HAP-1 (cell line): Measurements from ENCODE around the gene UROD.
"Not testable (repeated sequence)": the region's sequence is repeated elsewhere in the genome, so short reads cannot be mapped to it uniquely, and the experiment has no call there.

Experiments
- DNase-seq, 2 experiments: peaks; one replicate each; pipeline ENCODE4 v3.0.0-alpha.2; 2016 to 2020; ENCODE audit warnings: low spot score in 2 of 2
- H3K27me3 ChIP-seq: fragments of 250-450 bp; sonication (Bioruptor Pico); 2 replicates; pipeline ENCODE4 v1.5.1; 2020; ENCODE audit warnings: low read depth, mild to moderate bottlenecking, moderate library complexity
- H3K36me3 ChIP-seq: fragments of 250-450 bp; sonication (Bioruptor Pico); replicated peaks from 2 replicates; pipeline ENCODE4 v1.5.1; 2020; ENCODE audit warnings: mild to moderate bottlenecking
- H3K4me1 ChIP-seq: fragments of 250-450 bp; sonication (Bioruptor Pico); 2 replicates; pipeline ENCODE4 v1.5.1; 2020; ENCODE audit warnings: mild to moderate bottlenecking
- H3K4me3 ChIP-seq: fragments of 250-450 bp; sonication (Bioruptor Pico); 2 replicates; pipeline ENCODE4 v1.5.1; 2020; ENCODE audit warnings: mild to moderate bottlenecking, moderate library complexity
- H3K9me3 ChIP-seq: fragments of 250-450 bp; sonication (Bioruptor Pico); 2 replicates; pipeline ENCODE4 v1.5.1; 2020; ENCODE audit warnings: mild to moderate bottlenecking, moderate library complexity
- in situ Hi-C: fragments of 300-500 bp; cut with MboI; formaldehyde crosslinking; loops from 3 replicates; pipeline ENCODE4 v1.14.3; 2020; ENCODE audit warnings: low sequenced_read_pairs, inconsistent platforms, mixed read lengths

The UROD gene

GRCh38 chr1:45038240-45038639 lies 26.2 kb downstream of the UROD start:
- Histone ChIP-seq H3K4me1 (no peaks in the 10 kb centered on the region), H3K27me3 (no peaks in the 10 kb centered on the region), H3K36me3 (no peaks in the 10 kb centered on the region), H3K4me3 (no peak overlapping the region), H3K9me3 (no peaks in the 10 kb centered on the region)
- no peak for DNase-seq
- in situ Hi-C loops = no loop called here

- no peak for DNase-seq
- in situ Hi-C loops = no loop called here
- Histone ChIP-seq H3K4me3 (no peak overlapping the region), H3K4me1 (no peaks in the 10 kb centered on the region), H3K27me3 (no peaks in the 10 kb centered on the region), H3K36me3 (no peaks in the 10 kb centered on the region), H3K9me3 (no peaks in the 10 kb centered on the region)
Observed at GRCh38 chr1:45038661-45039364, 26.8 kb downstream of the UROD start.

- Histone ChIP-seq H3K4me1 (no peaks in the 10 kb centered on the region), H3K9me3 (no peaks in the 10 kb centered on the region), H3K27me3 (no peaks in the 10 kb centered on the region), H3K36me3 (no peaks in the 10 kb centered on the region), H3K4me3 (no peak overlapping the region)
- in situ Hi-C loops = no loop called here
- no peak for DNase-seq
Observed at GRCh38 chr1:45040297-45040696, 28.2 kb downstream of the UROD start.

- Histone ChIP-seq H3K4me3 (no peak overlapping the region), H3K4me1 (no peaks in the 10 kb centered on the region), H3K36me3 (no peaks in the 10 kb centered on the region), H3K27me3 (no peaks in the 10 kb centered on the region), H3K9me3 (no peaks in the 10 kb centered on the region)
- DNase-seq = no peak
- in situ Hi-C loops = no loop called here
Observed at GRCh38 chr1:45043094-45043493, 31.0 kb downstream of the UROD start.

GRCh38 chr1:45044916-45045315 lies 32.9 kb downstream of the UROD start:
- DNase-seq = no peak
- H3K4me3 ChIP-seq = no peak overlapping the region

GRCh38 chr1:45047032-45047431 lies 35.0 kb downstream of the UROD start:
- no peaks in the 10 kb centered on the region for H3K4me1 ChIP-seq
- H3K4me3 ChIP-seq = no peak overlapping the region
- H3K9me3 ChIP-seq = no peaks in the 10 kb centered on the region
- H3K27me3 ChIP-seq = no peaks in the 10 kb centered on the region
- in situ Hi-C loops = no loop called here
- DNase-seq = no peak
- no peaks in the 10 kb centered on the region for H3K36me3 ChIP-seq

More at GRCh38 chr1:45044916-45045315, 32.9 kb downstream of the UROD start:
- in situ Hi-C loops = no loop called here
- no peaks in the 10 kb centered on the region for H3K36me3 ChIP-seq
- no peaks in the 10 kb centered on the region for H3K4me1 ChIP-seq
- no peaks in the 10 kb centered on the region for H3K27me3 ChIP-seq
- H3K9me3 ChIP-seq = no peaks in the 10 kb centered on the region

GRCh38 chr1:45051005-45051772 lies 39.1 kb downstream of the UROD start:
- no peaks in the 10 kb centered on the region for H3K9me3 ChIP-seq
- H3K36me3 ChIP-seq = no peaks in the 10 kb centered on the region
- no peaks in the 10 kb centered on the region for H3K27me3 ChIP-seq
- no peaks in the 10 kb centered on the region for H3K4me1 ChIP-seq
- DNase-seq = no peak
- no peak overlapping the region for H3K4me3 ChIP-seq
- in situ Hi-C loops = no loop called here

- no peak for DNase-seq
- H3K9me3 ChIP-seq = no peaks in the 10 kb centered on the region
- H3K36me3 ChIP-seq = no peaks in the 10 kb centered on the region
- H3K4me1 ChIP-seq = no peaks in the 10 kb centered on the region
- H3K4me3 ChIP-seq = no peak overlapping the region
- in situ Hi-C loops = no loop called here
- H3K27me3 ChIP-seq = no peaks in the 10 kb centered on the region
Observed at GRCh38 chr1:45057542-45057941, 45.5 kb downstream of the UROD start.

GRCh38 chr1:45059829-45060228 lies 47.8 kb downstream of the UROD start:
- Histone ChIP-seq H3K36me3 (no peaks in the 10 kb centered on the region), H3K27me3 (no peaks in the 10 kb centered on the region), H3K9me3 (no peaks in the 10 kb centered on the region), H3K4me1 (no peaks in the 10 kb centered on the region), H3K4me3 (no peak overlapping the region)
- in situ Hi-C loops = no loop called here
- no peak for DNase-seq

- in situ Hi-C loops, H3K36me3 ChIP-seq, H3K4me1 ChIP-seq, H3K4me3 ChIP-seq, H3K9me3 ChIP-seq, H3K27me3 ChIP-seq, DNase-seq: not testable (repeated sequence)
Observed at GRCh38 chr1:45062463-45062862, 50.4 kb downstream of the UROD start.

- no peak for DNase-seq
- no peaks in the 10 kb centered on the region for H3K27me3 ChIP-seq
- in situ Hi-C loops = no loop called here
- H3K4me1 ChIP-seq = no peaks in the 10 kb centered on the region
- no peaks in the 10 kb centered on the region for H3K36me3 ChIP-seq
- no peaks in the 10 kb centered on the region for H3K9me3 ChIP-seq
- no peak overlapping the region for H3K4me3 ChIP-seq
Observed at GRCh38 chr1:45065083-45065482, 53.0 kb downstream of the UROD start.
